GM19397 (cell line): Measurements from ENCODE around the gene TESPA1.
"Not testable (repeated sequence)": the region's sequence is repeated elsewhere in the genome, so short reads cannot be mapped to it uniquely, and the experiment has no call there.

Experiments used
- ATAC-seq: cut with Tn5 transposase; IDR thresholded peaks from one replicate; pipeline ENCODE4 v1.9.1; 2021; ENCODE audit warnings: mild to moderate bottlenecking, moderate library complexity; ENCODE audit not compliant: unreplicated experiment

TESPA1 gene

DNA sequence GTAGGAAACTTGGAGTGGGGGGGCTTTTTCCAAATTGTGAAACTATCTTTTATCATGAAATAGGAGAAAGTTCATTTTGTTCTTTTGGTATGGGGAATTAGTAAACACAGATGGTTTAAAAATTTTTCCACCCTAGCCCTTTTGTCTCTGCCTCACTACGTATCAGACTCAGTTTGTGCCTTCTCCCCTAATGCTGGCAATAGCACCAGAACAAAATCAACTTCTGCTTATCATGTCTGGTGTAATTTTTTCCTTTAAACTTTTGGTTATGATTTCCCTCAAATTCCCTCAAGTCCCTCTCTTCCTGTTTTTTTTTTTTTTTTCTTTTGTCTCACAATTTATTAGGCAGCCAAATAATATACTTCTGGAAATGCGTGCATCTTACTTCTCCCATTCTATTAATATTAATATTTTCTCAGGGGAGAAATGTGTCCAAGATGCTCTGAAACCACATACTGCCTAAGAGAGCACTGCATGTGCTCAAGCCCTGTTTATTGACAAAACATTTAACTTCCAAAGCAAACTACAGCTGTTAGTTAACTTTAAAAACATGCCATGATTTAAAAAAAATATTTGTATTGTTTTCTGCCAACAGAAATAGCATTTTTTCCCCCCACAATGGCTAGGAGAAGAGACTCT lies 35.4 kb downstream of the TESPA1 start:
- ATAC-seq: no peak

GRCh38 chr12:54948171-54948570 lies 36.4 kb downstream of the TESPA1 start:
- no peak for ATAC-seq

DNA sequence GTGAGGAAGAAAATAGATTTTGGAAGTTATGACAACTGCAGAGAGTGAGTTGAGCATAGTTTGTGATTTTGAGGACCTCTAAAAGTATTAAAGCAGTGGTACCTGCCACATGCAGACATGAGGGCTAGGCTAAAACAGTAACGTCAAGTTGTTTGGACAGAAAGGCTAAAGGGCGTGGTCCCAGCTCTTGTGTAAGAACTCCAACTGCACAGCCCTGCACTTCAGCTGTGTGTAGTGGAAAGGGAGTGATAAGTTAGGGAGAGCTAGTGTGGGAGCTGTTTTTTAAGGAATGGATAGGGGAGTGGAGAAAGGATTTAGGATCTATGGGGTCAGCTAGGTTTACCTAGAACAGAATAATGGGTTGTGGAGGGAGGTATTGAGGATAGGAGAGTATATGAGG lies 39.5 kb downstream of the TESPA1 start:
- no peak for ATAC-seq

DNA sequence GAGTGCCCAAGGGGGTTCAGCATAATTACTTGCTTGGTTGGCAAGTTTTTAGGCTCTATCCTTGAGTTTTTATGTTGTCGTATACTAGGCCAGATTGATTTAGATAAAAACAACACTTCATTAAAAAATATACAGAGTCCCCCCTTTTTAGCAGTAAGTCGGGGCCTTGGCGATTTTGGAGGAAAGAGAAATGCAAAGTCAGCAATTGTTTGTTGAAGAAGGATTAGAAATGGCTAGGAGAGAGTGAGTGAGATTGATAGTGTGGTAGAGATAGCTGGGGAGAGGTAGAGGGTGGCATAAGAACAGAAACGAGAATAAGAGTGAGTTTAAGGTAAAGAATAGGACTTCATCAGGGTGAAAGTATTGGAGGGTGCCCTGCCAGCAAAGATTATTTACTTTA lies 41.3 kb downstream of the TESPA1 start:
- ATAC-seq: not testable (repeated sequence)

GRCh38 chr12:54941659-54942058 lies 42.9 kb downstream of the TESPA1 start:
- no peak for ATAC-seq

DNA sequence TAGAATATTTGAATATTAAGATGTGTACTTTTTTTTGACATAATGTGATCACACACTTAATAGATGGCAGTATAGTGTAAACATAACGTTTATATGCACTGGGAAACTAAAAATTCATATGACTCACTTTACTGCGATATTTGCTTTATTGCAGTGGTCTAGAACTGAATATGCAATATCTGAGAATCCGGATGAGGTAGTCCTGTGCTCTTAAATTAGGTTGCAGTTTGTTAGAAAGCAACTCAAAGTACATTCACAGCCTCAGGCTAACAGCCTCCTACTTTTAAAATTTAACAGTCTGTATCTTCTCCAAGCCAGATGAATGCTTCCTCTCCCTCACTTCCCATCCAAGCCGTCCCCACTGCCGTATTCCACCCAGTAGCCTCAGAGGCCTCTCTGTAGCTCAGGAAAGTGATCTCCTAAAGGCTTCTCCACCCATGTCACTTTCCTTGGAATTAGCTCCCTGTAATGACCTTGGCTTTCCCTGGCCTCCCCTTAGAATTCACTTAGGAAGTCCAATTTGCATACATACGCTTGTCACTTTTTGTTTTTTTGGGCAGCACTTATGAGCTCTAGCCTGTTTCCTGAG lies 43.7 kb downstream of the TESPA1 start:
- ATAC-seq: no peak

GRCh38 chr12:54937929-54938328 lies 46.6 kb downstream of the TESPA1 start:
- no peak for ATAC-seq

- no peak for ATAC-seq
These were observed 47.2 kb downstream of the TESPA1 start for GRCh38 chr12:54937376-54937775.

DNA sequence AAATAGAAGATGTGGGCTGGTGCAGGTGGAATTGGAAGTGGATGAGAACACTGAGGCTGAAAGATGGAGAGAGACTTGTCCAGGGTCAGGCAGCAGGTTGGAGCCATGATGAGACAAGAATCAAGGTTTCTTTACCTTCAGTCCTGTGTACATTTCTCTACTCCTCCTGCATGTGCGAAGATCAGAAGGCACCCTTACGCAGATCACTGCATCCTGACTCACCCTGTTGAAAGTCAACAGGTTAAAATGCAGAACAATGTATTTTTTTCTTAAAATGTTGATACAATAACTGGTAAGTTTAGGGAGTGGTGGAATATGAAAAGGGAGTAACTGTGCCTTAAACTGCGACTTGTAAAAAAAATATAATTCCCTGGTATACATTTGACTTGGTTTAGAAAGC lies 47.8 kb downstream of the TESPA1 start:
- ATAC-seq: no peak

- peak; percentile 87 for ATAC-seq
These were observed 49.2 kb downstream of the TESPA1 start for GRCh38 chr12:54935235-54935951.

DNA sequence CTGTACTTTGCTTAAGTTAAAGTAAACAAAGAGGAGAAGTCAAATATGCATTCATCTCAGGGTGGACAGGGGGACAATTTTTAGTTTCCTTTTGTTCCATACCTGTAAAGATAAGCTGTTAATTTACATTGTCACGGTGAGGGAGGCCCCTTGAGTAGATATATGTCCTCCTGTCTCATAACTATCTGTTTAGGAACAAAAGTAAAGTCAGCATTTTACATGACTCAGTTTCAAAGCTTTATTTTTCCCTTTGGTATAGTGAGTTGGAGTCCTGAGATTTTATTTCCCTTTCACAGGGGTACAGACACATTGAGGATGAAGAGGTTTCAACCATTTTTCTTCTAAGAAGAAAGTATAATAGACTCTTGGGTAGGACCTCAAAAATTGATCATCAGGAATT lies 50.1 kb downstream of the TESPA1 start:
- ATAC-seq: no peak

- ATAC-seq: no peak
These were observed 51.2 kb downstream of the TESPA1 start for GRCh38 chr12:54933376-54933775.

GRCh38 chr12:54932691-54933090 lies 51.9 kb downstream of the TESPA1 start:
- ATAC-seq: no peak

DNA sequence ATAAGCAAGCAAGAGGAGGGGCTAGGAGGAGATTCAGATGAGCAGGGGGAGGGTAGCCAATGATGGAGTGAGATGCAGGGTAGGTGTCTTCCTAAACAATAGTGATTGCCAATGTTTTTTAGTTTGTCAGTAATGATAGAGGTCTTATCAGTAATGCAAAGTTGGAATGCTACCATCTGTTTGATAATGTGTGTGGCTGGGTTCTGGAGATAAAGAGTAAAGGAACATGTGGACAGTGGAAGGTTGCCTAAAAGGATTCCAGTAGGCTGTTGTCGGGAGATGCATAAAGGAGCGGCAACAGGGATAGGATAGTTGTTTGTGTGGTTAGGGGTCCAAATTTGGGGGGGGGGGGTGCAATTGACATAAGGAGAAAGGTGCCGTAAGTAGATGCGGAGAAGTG lies 52.5 kb downstream of the TESPA1 start:
- ATAC-seq: no peak

- no peak for ATAC-seq
These were observed 54.6 kb downstream of the TESPA1 start for GRCh38 chr12:54929998-54930397.

GRCh38 chr12:54926246-54926645 lies 58.3 kb downstream of the TESPA1 start:
- ATAC-seq: no peak

GRCh38 chr12:54924972-54925707 lies 59.4 kb downstream of the TESPA1 start:
- ATAC-seq: no peak

GRCh38 chr12:54917001-54917488 lies 67.5 kb downstream of the TESPA1 start:
- ATAC-seq: no peak
